Measurements from ENCODE around the gene NPFF. TPM values are rescaled to one million over a fixed set of nuclear protein-coding genes. Genes with fewer than 3 reads are reported as not detected.

Gene NPFF
- total and polyA plus RNA-seq, 2 donors (not counting 3 experiments of a cell fraction or from before 2014, with no cell fraction given), result not detected

GRCh38 chr12:53501615-53502181, 5.6 kb downstream of the NPFF start:
- peak; percentile 48 for FAIRE-seq
- Histone ChIP-seq H3K4me1 (ENCODE audit: control insufficient read depth, extremely low read depth, insufficient read depth, low read length) (peaks cover 32% of the 10 kb centered on the region), H3K4me3 (replicated peaks in 1 of 3; ENCODE audit: insufficient read depth in 1 of 3, low read depth in 1 of 3, low read length in 3 of 3) (peak overlapping the region; percentile 2 to 54 (median 49)), H3K27me3 (ENCODE audit: control insufficient read depth in 2 of 2, insufficient read depth in 2 of 2, low read length in 2 of 2) (no peaks in the 10 kb centered on the region), H3K4me2 (ENCODE audit: insufficient read depth, low read length) (peak overlapping the region; percentile 74), H3K27ac (ENCODE audit: insufficient read depth, low read depth, low read length) (peak overlapping the region; percentile 52), H2AFZ (ENCODE audit: low read depth, low read length) (peak overlapping the region; percentile 60), H3K79me2 (ENCODE audit: control insufficient read depth, insufficient read depth, low read length) (peaks cover 15% of the 10 kb centered on the region), H3K9me3 (replicated peaks; ENCODE audit: control insufficient read depth, insufficient read depth, low read length) (no peaks in the 10 kb centered on the region), H4K20me1 (replicated peaks; ENCODE audit: control insufficient read depth, extremely low read depth, insufficient read depth, low read length) (no peaks in the 10 kb centered on the region), H3K9me1 (replicated peaks; ENCODE audit: control insufficient read depth, extremely low read depth, insufficient read depth, low read length) (no peaks in the 10 kb centered on the region), H3K9ac (replicated peaks; ENCODE audit: extremely low read depth, insufficient read depth, low read length) (peak overlapping the region; percentile 64), H3K36me3 (ENCODE audit: control insufficient read depth in 2 of 2, extremely low read depth in 1 of 2, insufficient read depth in 2 of 2, low read length in 2 of 2) (peaks cover 0 to 24% of the 10 kb centered on the region in 2 experiments)
- CTCF ChIA-PET, result interaction anchor here (0.6 to 2.5 kb wide), 9 partner anchors 9 to 206 kb away, joined by 3 to 12 read pairs (median 4); partner anchors contain the start of gene PFDN5
- TSS peak; percentile 46 for BruUV-seq (replicated peaks)
- TF ChIP-seq POLR2A (IDR thresholded peaks at IDR 0.05; ENCODE audit: low read depth, low read length) (peak; percentile 73), JUN (IDR thresholded peaks at IDR 0.05; ENCODE audit: borderline replicate concordance, insufficient read depth, insufficient read length, low read depth) (no peak), FOS (IDR thresholded peaks at IDR 0.05; ENCODE audit: borderline replicate concordance, insufficient read depth, low read length) (no peak), MYC (IDR thresholded peaks at IDR 0.05; ENCODE audit: low read depth, low read length) (no peak)
- dilution Hi-C loops (cut with MboI; ENCODE audit: extremely low pct_ligation_motif_present, low sequenced_read_pairs), result no loop called here
- POLR2A ChIA-PET, result interaction anchor here (0.7 to 1.6 kb wide), 7 partner anchors 13 to 206 kb away, joined by 3 to 8 read pairs (median 5); partner anchors contain the start of genes PFDN5 and SP1
- no peak for DNase-seq (ENCODE audit: low read depth, low spot score)
- intact Hi-C loops (cut with micrococcal nuclease), result loop anchor here (1.0 to 5.0 kb wide), 5 partner anchors 8 to 279 kb away; partner anchors contain the start of genes AAAS, ATP5MC2 and PCBP2

- Histone ChIP-seq H3K27ac (ENCODE audit: insufficient read depth, low read depth, low read length) (peak within 1 kb of the TSS; percentile 52), H3K4me2 (ENCODE audit: insufficient read depth, low read length) (peak within 1 kb of the TSS; percentile 74), H3K9ac (replicated peaks; ENCODE audit: extremely low read depth, insufficient read depth, low read length) (peak within 1 kb of the TSS; percentile 64), H3K79me2 (ENCODE audit: control insufficient read depth, insufficient read depth, low read length) (peaks cover 15% of the 10 kb centered on the region), H3K36me3 (ENCODE audit: control insufficient read depth in 2 of 2, extremely low read depth in 1 of 2, insufficient read depth in 2 of 2, low read length in 2 of 2) (peaks cover 0 to 17% of the 10 kb centered on the region in 2 experiments), H2AFZ (ENCODE audit: low read depth, low read length) (peak within 1 kb of the TSS; percentile 60), H3K4me3 (replicated peaks in 1 of 3; ENCODE audit: insufficient read depth in 1 of 3, low read depth in 1 of 3, low read length in 3 of 3) (peak within 1 kb of the TSS; percentile 2 to 54 (median 49)), H3K4me1 (ENCODE audit: control insufficient read depth, extremely low read depth, insufficient read depth, low read length) (peaks cover 32% of the 10 kb centered on the region), H3K9me3 (replicated peaks; ENCODE audit: control insufficient read depth, insufficient read depth, low read length) (no peaks in the 10 kb centered on the region), H4K20me1 (replicated peaks; ENCODE audit: control insufficient read depth, extremely low read depth, insufficient read depth, low read length) (no peaks in the 10 kb centered on the region), H3K9me1 (replicated peaks; ENCODE audit: control insufficient read depth, extremely low read depth, insufficient read depth, low read length) (no peaks in the 10 kb centered on the region), H3K27me3 (ENCODE audit: control insufficient read depth in 2 of 2, insufficient read depth in 2 of 2, low read length in 2 of 2) (no peaks in the 10 kb centered on the region)
- no TSS peak for BruUV-seq (replicated peaks)
- peak; percentile 100 for DNase-seq (ENCODE audit: low read depth, low spot score)
- peak; percentile 100 for FAIRE-seq
- POLR2A ChIA-PET, result interaction anchor here (0.7 to 1.6 kb wide), 11 partner anchors 12 to 790 kb away, joined by 3 to 8 read pairs (median 3); partner anchors contain the start of genes PFDN5, PRR13 and SP1
- TF ChIP-seq MYC (IDR thresholded peaks at IDR 0.05; ENCODE audit: low read depth, low read length) (no peak), POLR2A (IDR thresholded peaks at IDR 0.05; ENCODE audit: low read depth, low read length) (peak; percentile 82), FOS (IDR thresholded peaks at IDR 0.05; ENCODE audit: borderline replicate concordance, insufficient read depth, low read length) (no peak), EZH2 (IDR thresholded peaks at IDR 0.05; ENCODE audit: borderline replicate concordance, low read depth, low read length, severe bottlenecking) (no peak), MAX (IDR thresholded peaks at IDR 0.05; ENCODE audit: insufficient read depth, insufficient read length) (peak; percentile 2), JUN (IDR thresholded peaks at IDR 0.05; ENCODE audit: borderline replicate concordance, insufficient read depth, insufficient read length, low read depth) (no peak), GATA2 (IDR thresholded peaks at IDR 0.05; ENCODE audit: insufficient read depth, insufficient read length, low read depth, low read length) (no peak), POLR2AphosphoS5 (IDR thresholded peaks at IDR 0.05; ENCODE audit: insufficient read depth, low read depth, low read length) (peak; percentile 91)
- TF ChIP-seq, protein P1, sequence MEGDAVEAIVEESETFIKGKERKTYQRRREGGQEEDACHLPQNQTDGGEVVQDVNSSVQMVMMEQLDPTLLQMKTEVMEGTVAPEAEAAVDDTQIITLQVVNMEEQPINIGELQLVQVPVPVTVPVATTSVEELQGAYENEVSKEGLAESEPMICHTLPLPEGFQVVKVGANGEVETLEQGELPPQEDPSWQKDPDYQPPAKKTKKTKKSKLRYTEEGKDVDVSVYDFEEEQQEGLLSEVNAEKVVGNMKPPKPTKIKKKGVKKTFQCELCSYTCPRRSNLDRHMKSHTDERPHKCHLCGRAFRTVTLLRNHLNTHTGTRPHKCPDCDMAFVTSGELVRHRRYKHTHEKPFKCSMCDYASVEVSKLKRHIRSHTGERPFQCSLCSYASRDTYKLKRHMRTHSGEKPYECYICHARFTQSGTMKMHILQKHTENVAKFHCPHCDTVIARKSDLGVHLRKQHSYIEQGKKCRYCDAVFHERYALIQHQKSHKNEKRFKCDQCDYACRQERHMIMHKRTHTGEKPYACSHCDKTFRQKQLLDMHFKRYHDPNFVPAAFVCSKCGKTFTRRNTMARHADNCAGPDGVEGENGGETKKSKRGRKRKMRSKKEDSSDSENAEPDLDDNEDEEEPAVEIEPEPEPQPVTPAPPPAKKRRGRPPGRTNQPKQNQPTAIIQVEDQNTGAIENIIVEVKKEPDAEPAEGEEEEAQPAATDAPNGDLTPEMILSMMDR (IDR thresholded peaks at IDR 0.05; ENCODE audit: extremely low read depth in 1 of 2, insufficient read depth in 1 of 2, low read depth in 1 of 2, low read length in 2 of 2), result no peak
- dilution Hi-C loops (cut with MboI; ENCODE audit: extremely low pct_ligation_motif_present, low sequenced_read_pairs), result no loop called here
- CTCF ChIA-PET, result interaction anchor here (0.6 to 2.5 kb wide), 10 partner anchors 8 to 206 kb away, joined by 3 to 12 read pairs (median 4); partner anchors contain the start of genes AAAS and PFDN5
- intact Hi-C loops (cut with micrococcal nuclease), result loop anchor here (1.0 to 5.0 kb wide), 5 partner anchors 8 to 279 kb away; partner anchors contain the start of genes AAAS, ATP5MC2 and PCBP2
Observed at GRCh38 chr12:53500776-53501614, 6.3 kb downstream of the NPFF start, which contains the start of gene TARBP2. Gene TARBP2 (plus strand): TSS chr12:53501283. CDS start chr12:53501409, 126 bp downstream.

All from endothelial cell of umbilical vein (primary cell).